Esophagus (tissue), 2 donors: Measurements from ENCODE around the gene FAAP20. TPM values are rescaled to one million over a fixed set of nuclear protein-coding genes. Genes with fewer than 3 reads are reported as not detected.
A peak's percentile ranks its signal among the peaks of the same experiment; 100 is the strongest.

Experiments
- H3K27ac ChIP-seq, 2 donors: one replicate each; pipeline ENCODE4 v1.5.1; 2013; ENCODE audit warnings: low read depth in 2 of 2, mild to moderate bottlenecking in 2 of 2, inconsistent platforms in 1 of 2, low read length in 1 of 2, moderate library complexity in 1 of 2
- H3K27me3 ChIP-seq, 2 donors: one replicate each; pipeline ENCODE4 v1.6.1; 2013; ENCODE audit warnings: low read length in 2 of 2, control low read depth in 1 of 2, mild to moderate bottlenecking in 1 of 2; ENCODE audit not compliant: insufficient read depth in 2 of 2, control insufficient read depth in 1 of 2
- H3K36me3 ChIP-seq, 2 donors: one replicate each; pipeline ENCODE4 v1.6.1; 2013; ENCODE audit warnings: low read length in 1 of 2; ENCODE audit not compliant: control insufficient read depth in 2 of 2, insufficient read depth in 2 of 2
- H3K4me1 ChIP-seq, 2 donors: one replicate each; pipeline ENCODE4 v1.6.1; 2013; ENCODE audit warnings: low read length in 1 of 2; ENCODE audit not compliant: control insufficient read depth in 2 of 2, insufficient read depth in 2 of 2
- H3K4me3 ChIP-seq, 2 donors: one replicate each; pipeline ENCODE4 v1.5.1; 2013; ENCODE audit warnings: low read length in 2 of 2, mild to moderate bottlenecking in 2 of 2, low read depth in 1 of 2, moderate library complexity in 1 of 2
- H3K9me3 ChIP-seq, 2 donors: one replicate each; pipeline ENCODE4 v1.6.1; 2013; ENCODE audit warnings: mild to moderate bottlenecking in 2 of 2, low read depth in 1 of 2, low read length in 1 of 2, moderate library complexity in 1 of 2; ENCODE audit not compliant: control insufficient read depth in 2 of 2, insufficient read depth in 1 of 2
- WGBS, 2 donors: extraction: QIAGEN DNeasy Blood & Tissue Kit; methylation state at CpG; one replicate each; pipeline ENCODE4 v1.1.7; 2013; 5-methylcytosine and 5-hydroxymethylcytosine counted together
- polyA plus RNA-seq, 2 donors: library from polyadenylated mRNA; stranded (reverse); fragments of 200-250 nt; gene quantifications; one replicate each; pipeline ENCODE4 v1.2.3, GENCODE V29; 2013
- donor health status: healthy with polysubstance abuse.
- donor health status: Bipolar disorder and iron deficiency.

FAAP20 gene
- polyA plus RNA-seq, 2 donors = 32.9 to 44.8 TPM

DNA sequence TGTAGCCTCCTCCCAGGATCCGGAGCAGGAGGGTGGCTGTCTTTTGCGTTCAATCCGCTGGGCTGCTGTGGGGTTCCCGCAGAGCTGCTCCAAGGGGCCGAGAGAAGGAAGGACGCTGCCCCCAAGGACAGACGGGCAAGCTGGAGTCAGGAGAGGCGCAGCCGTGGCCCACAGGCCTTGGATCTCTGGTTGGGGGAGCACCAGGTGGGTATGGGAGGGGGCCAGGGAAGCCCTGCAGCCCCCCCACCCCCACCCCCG is 17.6 kb upstream of the FAAP20 start:
- H3K4me1 ChIP-seq = peaks cover 14 to 54% of the 10 kb centered on the region in 2 donors

DNA sequence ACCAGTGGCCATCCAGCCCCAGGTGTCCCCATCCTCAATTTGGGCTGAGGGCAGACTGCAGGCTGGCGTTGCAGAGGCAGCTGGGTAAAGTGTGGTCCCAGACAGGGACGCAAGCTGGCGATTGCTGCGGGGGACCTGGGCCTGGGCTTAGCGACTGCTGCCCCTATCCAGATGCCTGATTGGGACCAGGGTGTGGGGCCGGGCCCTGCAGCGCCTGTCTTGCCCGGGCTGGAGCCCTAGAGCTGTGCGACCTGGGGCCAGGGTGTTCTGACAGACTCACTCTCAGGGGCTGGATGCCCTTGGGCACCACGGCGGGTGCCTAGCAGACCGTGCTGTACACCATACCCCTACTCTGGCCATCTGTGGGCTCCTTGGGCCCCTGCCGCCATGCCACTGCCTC is 16.2 kb upstream of the FAAP20 start:
- WGBS, 2 donors = 72 to 77% methylated on average over 11 to 13 of the region's 13 CpGs
- Histone ChIP-seq H3K36me3 (no peaks in the 10 kb centered on the region), H3K27me3 (no peaks in the 10 kb centered on the region), H3K4me1 (peaks cover 16 to 60% of the 10 kb centered on the region in 2 donors), H3K9me3 (no peaks in the 10 kb centered on the region), H3K27ac (peak overlapping the region in 1 of 2 donors; percentile 54), H3K4me3 (no peak overlapping the region)

More for the DNA sequence above, 17.6 kb upstream of the FAAP20 start:
- peak overlapping the region; percentile 91 to 95 for H3K27ac ChIP-seq
- H3K27me3 ChIP-seq = no peaks in the 10 kb centered on the region
- H3K4me3 ChIP-seq = no peak overlapping the region
- H3K36me3 ChIP-seq = no peaks in the 10 kb centered on the region
- H3K9me3 ChIP-seq = no peaks in the 10 kb centered on the region
- 44% methylated on average over 10 of the region's 10 CpGs for WGBS, 2 donors

DNA sequence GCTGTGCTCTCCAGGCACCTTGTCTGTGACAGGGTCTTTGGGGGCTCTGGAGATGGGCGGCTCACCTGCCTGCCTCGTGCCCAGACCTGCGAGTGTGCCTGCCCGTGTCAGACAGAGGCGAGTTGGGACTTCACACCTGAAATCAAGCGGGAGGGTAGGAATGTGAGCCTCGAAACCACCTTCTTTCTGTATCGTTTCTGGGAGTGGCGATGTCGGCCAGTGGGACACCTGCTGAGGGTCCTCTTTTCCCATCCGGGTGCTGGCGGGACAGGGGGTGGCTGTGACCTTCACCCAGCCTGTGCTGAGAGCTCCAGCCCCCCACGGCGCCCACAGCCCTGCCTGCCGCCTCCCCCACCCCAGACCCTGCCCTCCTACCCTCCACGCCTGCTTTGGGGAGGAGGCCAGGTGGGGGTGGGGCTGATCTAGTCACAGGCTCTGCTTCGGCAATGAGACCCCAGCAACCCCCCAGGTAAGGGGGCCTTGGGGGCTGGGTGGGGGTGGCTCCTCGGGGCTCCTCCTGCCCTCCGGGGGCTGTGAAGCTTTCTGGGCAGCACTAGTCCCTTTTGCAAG is 15.6 kb upstream of the FAAP20 start:
- Histone ChIP-seq H3K27ac (peak overlapping the region; percentile 39 to 69), H3K4me3 (no peak overlapping the region), H3K4me1 (peaks cover 16 to 66% of the 10 kb centered on the region in 2 donors), H3K36me3 (no peaks in the 10 kb centered on the region), H3K27me3 (no peaks in the 10 kb centered on the region), H3K9me3 (no peaks in the 10 kb centered on the region)
- 49 to 63% methylated on average over 18 to 19 of the region's 19 CpGs for WGBS, 2 donors

DNA sequence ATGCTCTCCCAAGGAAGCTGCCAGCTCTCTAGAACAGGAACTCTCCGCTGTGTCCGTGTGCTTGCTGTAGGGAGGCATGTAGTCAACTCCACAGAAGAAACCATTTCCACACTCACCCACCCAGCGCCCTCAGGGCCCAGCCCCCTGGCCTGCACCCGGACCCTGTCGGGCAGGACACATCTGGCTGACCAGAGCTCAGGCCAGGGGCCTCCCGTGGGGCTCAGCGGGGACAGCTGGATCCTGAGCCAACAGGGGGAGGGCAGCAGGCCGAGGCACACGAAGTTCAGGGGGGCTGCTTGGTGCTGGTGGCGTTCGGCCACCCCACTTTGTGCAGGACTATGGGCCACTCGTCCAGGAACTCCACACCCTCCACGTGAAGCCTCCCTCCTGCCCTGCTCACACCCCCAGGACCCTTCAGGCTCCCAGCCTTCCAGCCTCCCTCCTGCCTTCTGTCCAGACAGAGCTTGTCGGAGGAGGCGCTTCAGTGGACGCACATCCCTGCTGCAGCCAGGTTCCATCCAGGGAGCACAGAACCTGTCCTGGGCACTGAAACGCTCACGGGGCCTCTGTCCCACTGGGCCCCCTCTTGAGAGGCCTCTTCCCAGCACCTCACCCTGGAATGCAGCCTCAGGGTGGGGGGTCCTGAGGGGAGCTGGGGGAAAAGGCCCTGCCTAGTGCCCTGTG is 15.0 kb upstream of the FAAP20 start:
- 57 to 67% methylated on average over 17 to 18 of the region's 18 CpGs for WGBS, 2 donors
- Histone ChIP-seq H3K27ac (peak overlapping the region; percentile 39 to 69), H3K4me1 (peaks cover 14 to 62% of the 10 kb centered on the region in 2 donors)

DNA sequence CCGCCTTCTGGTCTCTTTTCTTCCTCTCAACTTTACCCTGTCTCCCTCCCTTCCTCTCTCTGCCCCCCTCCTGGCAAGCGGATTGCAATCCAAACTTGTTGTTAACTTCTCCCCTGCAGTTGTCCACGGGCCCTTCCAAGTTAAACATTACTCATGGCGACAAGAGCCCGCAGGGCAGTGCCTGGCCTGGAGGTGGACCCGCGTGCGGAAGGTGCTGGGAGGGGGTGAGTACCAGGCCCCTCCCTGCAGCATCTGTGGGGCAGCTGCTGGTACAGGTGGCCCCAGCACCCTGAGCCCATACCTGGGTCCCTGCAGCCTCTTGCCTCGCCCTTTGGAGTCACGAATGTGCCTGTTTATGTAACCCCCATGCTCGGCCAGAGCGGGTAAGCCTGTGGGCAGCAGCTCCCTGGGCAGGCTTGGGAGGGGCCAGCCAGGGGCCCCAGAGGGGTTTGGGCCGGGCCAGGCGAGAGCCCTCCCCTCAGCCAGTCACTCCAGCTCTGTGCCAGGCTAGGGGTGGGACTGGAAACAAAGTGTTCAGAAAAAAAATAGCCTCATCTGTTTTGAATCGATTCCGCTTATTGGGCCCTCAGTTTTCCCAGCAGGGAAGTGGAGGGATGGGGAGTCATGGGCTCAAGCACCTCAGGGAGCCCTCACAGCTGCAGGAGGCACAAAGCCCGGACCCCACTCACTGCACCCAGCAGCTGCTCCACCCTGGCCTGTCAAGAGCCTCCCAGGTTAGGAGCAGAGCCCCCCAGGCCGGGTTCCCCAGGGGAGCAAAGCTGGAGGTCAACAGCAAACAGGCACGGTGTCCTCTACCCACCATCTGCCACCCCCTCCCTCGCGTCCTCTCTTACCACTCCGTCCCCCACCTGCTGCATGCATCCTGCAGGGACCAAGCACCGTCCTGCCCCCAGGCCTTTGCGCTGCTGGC is 14.0 kb upstream of the FAAP20 start:
- WGBS, 2 donors = 39 to 43% methylated on average over 23 to 24 of the region's 24 CpGs
- H3K9me3 ChIP-seq = no peaks in the 10 kb centered on the region
- H3K27ac ChIP-seq = peak overlapping the region; percentile 83 to 85
- no peaks in the 10 kb centered on the region for H3K36me3 ChIP-seq
- H3K27me3 ChIP-seq = no peaks in the 10 kb centered on the region
- no peak overlapping the region for H3K4me3 ChIP-seq
- H3K4me1 ChIP-seq = peaks cover 10 to 60% of the 10 kb centered on the region in 2 donors

More for the DNA sequence above, 15.0 kb upstream of the FAAP20 start:
- Histone ChIP-seq H3K36me3 (no peaks in the 10 kb centered on the region), H3K4me3 (no peak overlapping the region), H3K9me3 (no peaks in the 10 kb centered on the region), H3K27me3 (no peaks in the 10 kb centered on the region)

GRCh38 chr1:2206813-2207487 is 12.4 kb upstream of the FAAP20 start:
- H3K9me3 ChIP-seq = no peaks in the 10 kb centered on the region
- no peaks in the 10 kb centered on the region for H3K36me3 ChIP-seq
- WGBS, 2 donors = 73 to 74% methylated on average over 15 to 16 of the region's 16 CpGs
- peaks cover 4 to 47% of the 10 kb centered on the region in 2 donors for H3K4me1 ChIP-seq
- no peak overlapping the region for H3K4me3 ChIP-seq
- H3K27me3 ChIP-seq = no peaks in the 10 kb centered on the region
- H3K27ac ChIP-seq = peak overlapping the region; percentile 83 to 85

DNA sequence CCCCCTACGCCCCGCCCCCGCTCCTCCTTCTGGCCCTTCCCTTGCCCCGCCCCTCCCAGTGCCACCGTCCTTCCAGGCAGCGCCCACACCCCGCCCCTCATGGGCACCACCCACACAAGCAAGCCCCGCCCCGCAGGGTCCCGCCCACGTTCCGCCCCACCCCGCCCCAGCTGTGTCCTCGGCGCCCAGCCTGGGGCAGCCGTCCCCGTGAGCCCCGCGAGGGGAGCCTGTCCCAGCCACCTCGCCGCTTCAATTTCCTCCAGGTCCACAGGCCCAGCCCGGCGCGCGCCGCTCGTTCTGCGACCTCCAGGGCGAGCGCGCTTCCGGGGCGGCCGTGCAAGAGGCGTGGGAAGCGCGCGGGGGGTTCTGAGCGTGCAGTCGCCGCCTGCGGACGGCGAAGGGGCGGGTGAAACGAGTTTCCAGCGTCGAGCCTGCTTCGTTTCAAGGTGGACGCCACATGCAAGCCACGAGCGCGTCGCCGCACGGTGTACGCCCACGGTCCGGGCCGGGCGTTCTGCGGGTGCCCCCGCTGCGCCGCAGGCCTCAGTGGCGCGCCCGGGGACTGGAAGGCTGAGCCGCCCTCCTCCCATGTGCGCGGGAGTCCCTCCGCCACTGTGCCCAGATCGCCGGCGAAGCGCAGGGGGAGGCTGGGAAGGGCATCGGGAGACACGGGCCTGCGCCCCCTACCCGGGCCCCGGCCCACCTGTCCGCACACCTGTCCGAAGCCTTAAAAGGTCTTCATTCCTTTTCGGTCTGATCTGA is 10.8 kb upstream of the FAAP20 start:
- 10 to 13% methylated on average over 60 to 82 of the region's 84 CpGs for WGBS, 2 donors
- Histone ChIP-seq H3K36me3 (no peaks in the 10 kb centered on the region), H3K4me1 (peaks cover 2 to 47% of the 10 kb centered on the region in 2 donors), H3K9me3 (no peaks in the 10 kb centered on the region), H3K27ac (peak overlapping the region; percentile 69 to 84), H3K4me3 (peak overlapping the region; percentile 39 to 43), H3K27me3 (no peaks in the 10 kb centered on the region)

- no peaks in the 10 kb centered on the region for H3K36me3 ChIP-seq
- H3K4me3 ChIP-seq = peak overlapping the region in 1 of 2 donors; percentile 9
- H3K27ac ChIP-seq = peak overlapping the region; percentile 76 to 83
- no peaks in the 10 kb centered on the region for H3K27me3 ChIP-seq
- H3K9me3 ChIP-seq = no peaks in the 10 kb centered on the region
- peaks cover 2 to 41% of the 10 kb centered on the region in 2 donors for H3K4me1 ChIP-seq
- WGBS, 2 donors = 8% methylated on average over 32 to 39 of the region's 60 CpGs
Observed at GRCh38 chr1:2204415-2205190, 10.0 kb upstream of the FAAP20 start.
